Sigmoid colon (tissue), 7 donors: Measurements from ENCODE around the gene PIAS1. TPM values are rescaled to one million over a fixed set of nuclear protein-coding genes. Genes with fewer than 3 reads are reported as not detected.
A peak's percentile ranks its signal among the peaks of the same experiment; 100 is the strongest.
"Not testable (repeated sequence)": the region's sequence is repeated elsewhere in the genome, so short reads cannot be mapped to it uniquely, and the experiment has no call there.

ENCODE experiments used
- DNase-seq: peaks from one replicate; pipeline ENCODE4 v3.0.0-alpha.2; 2019
- H3K27ac ChIP-seq, 4 donors: fragments of 200-600 bp; sonication (generic); one replicate each; pipeline ENCODE4 v1.5.1; 2016 to 2019; ENCODE audit warnings: mild to moderate bottlenecking in 1 of 4
- H3K27me3 ChIP-seq, 3 donors: fragments of 200-600 bp; sonication (generic); one replicate each; pipeline ENCODE4 v1.5.1; 2019; ENCODE audit warnings: mild to moderate bottlenecking in 1 of 3
- H3K36me3 ChIP-seq, 4 donors: fragments of 200-600 bp; sonication (generic); one replicate each; pipeline ENCODE4 v1.5.1; 2016 to 2019
- H3K4me1 ChIP-seq, 4 donors: fragments of 200-600 bp; sonication (generic); one replicate each; pipeline ENCODE4 v1.5.1; 2017 to 2019
- H3K4me3 ChIP-seq, 4 donors: fragments of 200-600 bp; sonication (generic); one replicate each; pipeline ENCODE4 v1.5.1; 2017 to 2019; ENCODE audit warnings: mild to moderate bottlenecking in 2 of 4, moderate library complexity in 1 of 4
- H3K9me3 ChIP-seq, 4 donors: fragments of 200-600 bp in 3 of 4; sonication (generic) in 3 of 4; one replicate each; pipeline versions ENCODE4 v1.5.1 to v1.6.1; 2013 to 2019
- CTCF ChIP-seq, 4 experiments: fragments of 450-650 bp in 3 of 4; fragments of 200-600 bp in 1 of 4; IDR thresholded peaks; one replicate each; pipeline ENCODE4 v1.5.1; 2016 to 2019; ENCODE audit warnings: antibody characterized with exemption in 4 of 4, mild to moderate bottlenecking in 3 of 4, moderate library complexity in 2 of 4
- EP300 ChIP-seq, 4 donors: sonication (generic); formaldehyde crosslinking; IDR thresholded peaks; one replicate each; pipeline ENCODE4 v1.6.1; 2017; ENCODE audit warnings: antibody characterized with exemption in 4 of 4
- POLR2A ChIP-seq, 2 donors: fragments of 450-650 bp; IDR thresholded peaks; one replicate each; pipeline ENCODE4 v1.6.1; 2016; ENCODE audit warnings: antibody characterized with exemption in 2 of 2, mild to moderate bottlenecking in 2 of 2, moderate library complexity in 2 of 2
- POLR2AphosphoS5 ChIP-seq, 4 donors: sonication (generic); formaldehyde crosslinking; IDR thresholded peaks; one replicate each; pipeline ENCODE4 v1.6.1; 2017; ENCODE audit warnings: antibody characterized with exemption in 4 of 4
- WGBS, 2 donors: extraction: QIAGEN DNeasy Blood & Tissue Kit; methylation state at CpG; one replicate each; pipeline ENCODE4 v1.1.7; 2013; 5-methylcytosine and 5-hydroxymethylcytosine counted together
- intact Hi-C: fragments of 100-400 bp; cut with DNase I; formaldehyde crosslinking; loops from one replicate; pipeline ENCODE4 v1.15.1; 2023
- polyA plus RNA-seq, 3 donors: library from polyadenylated mRNA; stranded (reverse); fragments of 200-250 nt; gene quantifications; one replicate each; pipeline ENCODE4 v1.2.3, GENCODE V29; 2013
- total RNA-seq, 4 donors: library from RNA; depleted of rRNA; stranded (reverse); fragments of >200 nt; gene quantifications; one replicate each; pipeline ENCODE4 v1.1.0, GENCODE V29; 2016
- donor health status: healthy with polysubstance abuse.
- donor health status: Bipolar disorder and iron deficiency.
- donor health status: healthy.

Gene PIAS1
- total RNA-seq = 10 to 100 TPM; 55.9 to 75.4 (median 66.9) TPM
- 10 to 100 TPM in 1 of 3 donors, 1 to 10 TPM in 2; 7.2 to 11.8 (median 7.9) TPM for polyA plus RNA-seq

DNA sequence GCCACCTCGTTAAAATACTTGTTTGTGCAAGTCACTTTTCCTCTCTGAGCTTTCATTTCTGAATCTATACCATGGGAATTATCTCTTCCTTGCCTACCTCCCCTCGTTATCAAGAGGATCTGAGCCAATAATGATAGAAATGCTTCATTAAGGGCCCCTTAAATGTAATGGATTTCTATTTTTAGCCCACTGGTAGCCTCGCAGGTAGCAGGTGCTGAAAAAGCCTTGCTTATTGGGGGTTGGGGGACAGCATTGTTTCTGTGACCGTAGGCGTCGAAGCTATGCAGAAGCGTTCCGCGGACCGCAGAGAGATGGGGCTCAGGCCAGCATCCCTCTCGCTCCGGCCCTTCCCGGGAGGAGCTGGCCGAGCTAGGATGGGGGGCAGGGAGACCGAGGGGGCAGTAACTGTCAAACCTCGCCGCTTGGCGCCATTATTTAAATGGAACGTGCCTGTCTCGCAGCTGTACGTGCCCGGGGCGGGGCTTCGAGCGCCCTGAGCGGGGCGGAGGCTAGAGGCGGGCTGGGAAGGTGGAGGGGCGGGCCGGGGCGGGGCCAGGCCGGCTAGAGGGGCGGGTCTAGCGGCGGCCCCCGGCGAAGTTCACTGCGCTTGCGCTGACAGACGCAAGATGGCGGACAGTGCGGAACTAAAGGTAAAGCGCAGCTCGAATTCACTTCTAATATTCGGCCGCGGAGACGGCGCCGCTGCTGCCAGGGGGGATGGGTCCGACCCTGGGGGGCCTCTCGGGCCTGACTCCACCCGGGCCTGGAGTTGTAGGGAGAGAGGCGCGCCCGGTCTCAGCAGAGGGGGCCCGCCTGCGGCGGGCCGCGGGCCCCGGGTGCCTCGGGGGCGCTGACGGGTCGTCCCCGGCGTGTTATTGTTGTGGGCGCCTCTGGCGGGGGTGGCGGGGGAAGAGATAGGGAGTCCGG is at the start of gene PIAS1:
PIAS1 (plus strand) TSS at position 615 of the 927 bp plus-strand sequence; CDS start at position 627, 12 bp downstream.
- H3K4me3 ChIP-seq = peak within 1 kb of the TSS; percentile 98 to 100 (median 99)
- no peaks in the 10 kb centered on the region for H3K27me3 ChIP-seq
- TF ChIP-seq EP300 (IDR thresholded peaks at IDR 0.05) (no peak), POLR2AphosphoS5 (IDR thresholded peaks at IDR 0.05) (peak; percentile 95 to 99 (median 97)), POLR2A (IDR thresholded peaks at IDR 0.05) (peak; percentile 89 to 91)
- H3K9me3 ChIP-seq = no peaks in the 10 kb centered on the region
- WGBS, 2 donors = 1% methylated on average over 72 of the region's 72 CpGs
- peak; percentile 97 for DNase-seq
- peaks cover 0 to 39% (median 33%) of the 10 kb centered on the region in 4 donors for H3K4me1 ChIP-seq
- H3K36me3 ChIP-seq = no peaks in the 10 kb centered on the region
- intact Hi-C loops = loop anchor here (2.0 to 10.0 kb wide), 3 partner anchors 101 to 192 kb away; no protein-coding TSS in a partner anchor
- peak within 1 kb of the TSS; percentile 97 to 99 (median 98) for H3K27ac ChIP-seq

GRCh38 chr15:68007642-68008041 is 46.5 kb upstream of the PIAS1 start:
- DNase-seq, H3K27ac ChIP-seq, H3K36me3 ChIP-seq, H3K4me3 ChIP-seq, intact Hi-C loops, H3K27me3 ChIP-seq, H3K4me1 ChIP-seq, H3K9me3 ChIP-seq: not testable (repeated sequence)
- WGBS, 2 donors = 79 to 91% methylated on average over 5 of the region's 5 CpGs

DNA sequence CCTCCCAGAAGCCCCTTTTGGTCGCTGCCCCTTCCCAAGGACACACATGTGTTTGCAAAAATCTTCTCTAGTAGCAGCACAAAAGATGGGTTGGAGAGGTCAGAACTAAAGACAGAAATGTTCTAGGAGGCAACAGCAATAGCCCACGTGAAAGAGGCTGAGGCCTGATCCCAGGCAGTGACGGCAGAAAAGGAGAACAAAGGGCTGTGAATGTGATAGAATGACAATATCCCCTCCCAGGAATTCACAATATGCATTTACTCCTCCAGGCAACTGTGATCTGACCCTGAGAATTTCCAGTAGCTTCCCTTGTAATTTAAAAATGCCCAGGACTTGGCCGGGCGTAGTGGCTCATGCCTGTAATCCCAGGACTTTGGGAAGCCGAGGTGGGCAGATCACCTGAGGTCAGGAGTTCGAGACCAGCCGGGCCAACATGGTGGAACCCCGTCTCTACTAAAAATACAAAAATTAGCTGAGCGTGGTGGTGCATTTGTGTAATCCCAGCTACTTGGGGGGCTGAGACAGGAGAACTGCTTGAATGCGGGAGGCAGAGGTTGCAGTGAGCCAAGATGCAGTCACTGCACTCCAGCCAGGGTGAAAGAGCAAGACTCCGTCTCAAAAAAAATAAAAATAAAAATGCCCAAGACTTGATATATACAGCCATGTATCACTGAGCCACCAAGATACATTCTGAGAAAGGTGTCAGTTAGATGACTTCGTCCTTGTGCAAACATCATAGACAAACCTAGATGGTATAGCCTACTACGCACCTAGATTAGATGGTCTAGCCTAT is 43.6 kb upstream of the PIAS1 start:
- H3K9me3 ChIP-seq = no peaks in the 10 kb centered on the region
- H3K27me3 ChIP-seq = no peaks in the 10 kb centered on the region
- H3K36me3 ChIP-seq = no peaks in the 10 kb centered on the region
- H3K4me3 ChIP-seq = no peak overlapping the region
- 88 to 92% methylated on average over 14 of the region's 14 CpGs for WGBS, 2 donors
- no peak for TF ChIP-seq CTCF (IDR thresholded peaks at IDR 0.05)
- TF ChIP-seq POLR2AphosphoS5 (IDR thresholded peaks at IDR 0.05) = no peak
- no peak for TF ChIP-seq POLR2A (IDR thresholded peaks at IDR 0.05)
- no peak for TF ChIP-seq EP300 (IDR thresholded peaks at IDR 0.05)
- H3K4me1 ChIP-seq = peaks cover 0 to 12% (median 3%) of the 10 kb centered on the region in 4 donors
- no peak overlapping the region for H3K27ac ChIP-seq
- DNase-seq = no peak
- intact Hi-C loops = no loop called here

DNA sequence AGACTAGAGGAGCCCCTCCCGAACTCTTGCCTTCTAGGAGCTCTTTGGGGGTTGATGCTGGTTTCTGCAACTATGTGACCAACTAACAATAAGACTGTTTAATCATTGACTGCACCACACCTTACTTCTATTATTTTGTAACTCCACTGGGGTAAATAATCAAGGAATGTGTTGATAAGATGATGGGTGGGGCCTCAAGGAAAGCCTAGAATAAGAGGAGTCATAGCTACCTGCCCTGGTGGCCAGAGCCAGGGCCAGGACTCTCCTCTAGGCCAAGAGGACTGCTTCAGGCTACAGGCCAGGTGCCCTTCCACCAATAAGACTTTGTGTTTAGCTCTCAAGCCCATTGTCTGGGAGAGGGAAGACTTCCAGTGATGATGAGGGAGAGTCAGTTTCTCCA is 41.2 kb upstream of the PIAS1 start:
- 24 to 71% methylated on average over 1 of the region's 1 CpG for WGBS, 2 donors
- TF ChIP-seq EP300 (IDR thresholded peaks at IDR 0.05) (no peak), POLR2A (IDR thresholded peaks at IDR 0.05) (no peak), POLR2AphosphoS5 (IDR thresholded peaks at IDR 0.05) (no peak), CTCF (IDR thresholded peaks at IDR 0.05) (no peak)
- H3K27me3 ChIP-seq = no peaks in the 10 kb centered on the region
- no peak for DNase-seq
- H3K4me3 ChIP-seq = no peak overlapping the region
- no peak overlapping the region for H3K27ac ChIP-seq
- peaks cover 0 to 12% (median 5%) of the 10 kb centered on the region in 4 donors for H3K4me1 ChIP-seq
- H3K9me3 ChIP-seq = no peaks in the 10 kb centered on the region
- H3K36me3 ChIP-seq = no peaks in the 10 kb centered on the region
- intact Hi-C loops = no loop called here

GRCh38 chr15:68014219-68014618 is 39.9 kb upstream of the PIAS1 start:
- Histone ChIP-seq H3K27ac (no peak overlapping the region), H3K4me3 (no peak overlapping the region), H3K9me3 (no peaks in the 10 kb centered on the region), H3K4me1 (peaks cover 0 to 12% (median 5%) of the 10 kb centered on the region in 4 donors), H3K36me3 (no peaks in the 10 kb centered on the region), H3K27me3 (no peaks in the 10 kb centered on the region)
- intact Hi-C loops = no loop called here
- WGBS, 2 donors = 88 to 91% methylated on average over 1 of the region's 1 CpG
- no peak for DNase-seq
- TF ChIP-seq EP300 (IDR thresholded peaks at IDR 0.05) = no peak

GRCh38 chr15:68015244-68015643 is 38.9 kb upstream of the PIAS1 start:
- Histone ChIP-seq H3K27me3 (no peaks in the 10 kb centered on the region), H3K4me3 (no peak overlapping the region), H3K9me3 (no peaks in the 10 kb centered on the region), H3K36me3 (no peaks in the 10 kb centered on the region), H3K4me1 (peaks cover 0 to 12% (median 5%) of the 10 kb centered on the region in 4 donors), H3K27ac (peak overlapping the region in 2 of 4 donors; percentile 36 to 51)
- DNase-seq = no peak
- intact Hi-C loops = loop anchor here (5.0 kb wide), 1 partner anchor 98 kb away; no protein-coding TSS in a partner anchor
- TF ChIP-seq EP300 (IDR thresholded peaks at IDR 0.05) = peak in 1 of 4 donors; percentile 55
- TF ChIP-seq POLR2AphosphoS5 (IDR thresholded peaks at IDR 0.05) = peak; percentile 17 to 71 (median 56)
- no peak for TF ChIP-seq CTCF (IDR thresholded peaks at IDR 0.05)
- no peak for TF ChIP-seq POLR2A (IDR thresholded peaks at IDR 0.05)
- WGBS, 2 donors = 81 to 90% methylated on average over 3 of the region's 3 CpGs
